ENCODE results near the gene SLC16A9.

DNA sequence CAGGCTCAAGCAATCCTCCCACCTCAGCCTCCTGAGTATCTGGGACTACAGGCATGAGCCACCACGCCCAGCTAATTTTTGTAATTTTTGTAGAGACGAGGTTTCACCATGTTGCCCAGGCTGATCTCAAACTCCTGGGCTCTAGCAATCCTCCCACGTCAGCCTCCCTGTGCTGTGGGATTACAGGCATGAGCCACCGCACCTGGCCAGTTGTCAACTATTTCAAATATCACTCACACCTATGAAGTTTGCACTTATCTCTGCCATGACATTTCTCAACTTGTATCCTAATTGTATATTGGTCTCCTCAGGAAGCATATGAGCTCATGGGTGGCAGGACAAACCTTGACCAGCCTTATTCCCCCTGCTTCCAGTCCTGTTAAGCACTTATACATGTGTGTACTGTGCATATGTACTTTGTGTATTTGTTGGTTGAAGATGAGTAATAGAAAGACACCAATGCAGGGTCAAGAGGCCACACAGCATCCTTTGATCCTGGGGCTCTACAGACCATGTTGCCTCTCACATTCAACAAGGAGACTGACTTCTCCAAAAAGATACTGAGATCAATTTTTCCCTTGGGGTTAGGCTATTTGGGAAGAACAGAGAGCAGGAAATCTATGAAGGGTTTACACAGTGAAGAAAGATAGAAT lies 82.2 kb downstream of the SLC16A9 start:
- TF ChIP-seq FOXA1 (IDR thresholded peaks at IDR 0.05) (no peak), LEF1 (IDR thresholded peaks at IDR 0.05; ENCODE audit: borderline replicate concordance) (no peak), TARDBP (IDR thresholded peaks at IDR 0.05) (no peak), ARNT (IDR thresholded peaks at IDR 0.05) (no peak), FOXM1 (IDR thresholded peaks at IDR 0.05; ENCODE audit: borderline replicate concordance) (no peak), SP1 (IDR thresholded peaks at IDR 0.05) (no peak)
- TF ChIP-seq, protein P1, sequence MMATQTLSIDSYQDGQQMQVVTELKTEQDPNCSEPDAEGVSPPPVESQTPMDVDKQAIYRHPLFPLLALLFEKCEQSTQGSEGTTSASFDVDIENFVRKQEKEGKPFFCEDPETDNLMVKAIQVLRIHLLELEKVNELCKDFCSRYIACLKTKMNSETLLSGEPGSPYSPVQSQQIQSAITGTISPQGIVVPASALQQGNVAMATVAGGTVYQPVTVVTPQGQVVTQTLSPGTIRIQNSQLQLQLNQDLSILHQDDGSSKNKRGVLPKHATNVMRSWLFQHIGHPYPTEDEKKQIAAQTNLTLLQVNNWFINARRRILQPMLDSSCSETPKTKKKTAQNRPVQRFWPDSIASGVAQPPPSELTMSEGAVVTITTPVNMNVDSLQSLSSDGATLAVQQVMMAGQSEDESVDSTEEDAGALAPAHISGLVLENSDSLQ (IDR thresholded peaks at IDR 0.05): no peak

Data from HEK293T (cell line).